Naive thymus-derived CD8-positive, alpha-beta T cell (primary cell): ENCODE measurements around the gene RPL13. TPM values are rescaled to one million over a fixed set of nuclear protein-coding genes. Genes with fewer than 3 reads are reported as not detected.

Experiments
- ATAC-seq, 2 donors: fragments of 150-1000 bp; cut with Tn5 transposase in 1 of 2; sonication (Bioruptor Pico), chemical (Tn5 transposase) in 1 of 2; 1 replicate in 1 of 2; 2 replicates in 1 of 2; pipeline ENCODE4 v1.10.0; 2021; ENCODE audit warnings: mild to moderate bottlenecking in 2 of 2, moderate library complexity in 2 of 2
- POLR2A ChIA-PET: fragments of 350-600 bp; sonication (Branson Sonifier 250); formaldehyde crosslinking; loops from one replicate; lab custom pipeline; 2021; ENCODE audit warnings: antibody characterized with exemption; lab: Charles Lee
- DNase-seq, 10 donors: peaks; one replicate each; pipeline versions ENCODE4 v3.0.0 to v3.0.0-alpha.2; 2020 to 2022
- H3K27ac Mint-ChIP-seq, 10 donors: one replicate each; pipeline ENCODE4 v1.8.0; 2020 to 2022; ENCODE audit warnings: mild to moderate bottlenecking in 10 of 10, mixed read lengths in 10 of 10, moderate library complexity in 4 of 10, inconsistent platforms in 1 of 10
- H3K27me3 Mint-ChIP-seq, 5 donors: one replicate each; pipeline ENCODE4 v1.8.0; 2021 to 2022; ENCODE audit warnings: mixed read lengths in 5 of 5
- H3K36me3 Mint-ChIP-seq, 3 donors: one replicate each; pipeline ENCODE4 v1.8.0; 2020 to 2022; ENCODE audit warnings: mixed read lengths in 3 of 3, mild to moderate bottlenecking in 2 of 3, inconsistent platforms in 1 of 3
- H3K4me1 Mint-ChIP-seq, 4 donors: one replicate each; pipeline ENCODE4 v1.8.0; 2021 to 2022; ENCODE audit warnings: mixed read lengths in 4 of 4
- H3K4me3 Mint-ChIP-seq, 10 donors: one replicate each; pipeline ENCODE4 v1.8.0; 2020 to 2022; ENCODE audit warnings: mild to moderate bottlenecking in 10 of 10, mixed read lengths in 10 of 10, moderate library complexity in 6 of 10, inconsistent platforms in 1 of 10
- H3K9me3 Mint-ChIP-seq, 9 donors: one replicate each; pipeline ENCODE4 v1.8.0; 2020 to 2022; ENCODE audit warnings: mixed read lengths in 9 of 9, mild to moderate bottlenecking in 3 of 9, inconsistent platforms in 1 of 9, moderate library complexity in 1 of 9
- polyA plus RNA-seq, 3 donors: library from polyadenylated mRNA; unstranded; fragments of 300-500 nt; fragmentation: Illumina TruSeq; gene quantifications; one replicate each; pipeline ENCODE4 v1.2.3, GENCODE V29; 2021
- total RNA-seq, 8 experiments: library from RNA in 2 of 8; stranded (reverse) in 2 of 8; gene quantifications; one replicate each; pipeline ENCODE4 v1.2.3 and lab custom pipeline; 2021 to 2026

The RPL13 gene
- 1,000 to 10,000 TPM; 5,034 to 5,103 TPM for total RNA-seq
- 1,000 to 10,000 TPM; 5,034 to 7,902 (median 7,525) TPM for polyA plus RNA-seq
- 2,088 to 3,610 (median 2,698) reads per million in 6 experiments for total RNA-seq (lab: John Stamatoyannopoulos, UW)

DNA sequence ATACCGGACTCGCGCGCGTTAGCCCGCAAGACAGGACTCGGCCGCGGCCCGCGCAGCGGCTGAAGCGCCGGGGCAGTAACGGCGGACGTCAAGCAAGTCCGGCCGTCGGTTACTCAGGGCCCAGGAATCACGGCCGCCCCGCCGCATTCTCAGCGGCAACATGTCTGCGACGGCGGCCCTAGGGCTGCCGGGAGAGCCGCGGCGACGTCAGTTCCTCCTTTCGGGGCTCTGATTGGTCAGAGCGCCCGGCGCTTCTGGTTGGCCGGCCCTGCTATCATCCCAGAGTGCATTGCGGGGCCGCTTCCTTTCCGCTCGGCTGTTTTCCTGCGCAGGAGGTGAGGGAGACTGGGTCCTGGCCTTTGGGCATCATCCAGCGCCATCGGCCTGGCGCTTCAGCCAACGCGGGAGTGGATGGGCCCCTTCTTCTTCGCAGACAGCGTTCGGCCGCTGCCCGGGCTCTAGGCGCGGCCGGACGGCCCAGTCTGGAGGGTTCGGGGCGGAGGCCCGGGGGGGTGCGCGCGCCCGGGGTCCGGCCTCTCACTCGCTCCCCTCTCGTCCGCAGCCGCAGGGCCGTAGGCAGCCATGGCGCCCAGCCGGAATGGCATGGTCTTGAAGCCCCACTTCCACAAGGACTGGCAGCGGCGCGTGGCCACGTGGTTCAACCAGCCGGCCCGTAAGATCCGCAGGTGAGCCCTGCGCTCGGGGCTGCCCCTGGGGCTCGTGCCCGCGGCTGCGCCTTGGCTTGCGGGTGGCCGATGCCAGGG lies at the start of gene RPL13:
TSS of gene RPL13 (plus strand) at position 305 of the 764 bp plus-strand sequence. CDS start at position 583, 278 bp downstream.
- Mint-ChIP-seq H3K36me3 (peaks cover 0 to 55% (median 16%) of the 10 kb centered on the region in 3 donors), H3K4me3 (peak within 1 kb of the TSS; percentile 92 to 98 (median 96)), H3K4me1 (peaks cover 27 to 62% (median 56%) of the 10 kb centered on the region in 4 donors), H3K9me3 (no peaks in the 10 kb centered on the region), H3K27me3 (no peaks in the 10 kb centered on the region), H3K27ac (peak within 1 kb of the TSS; percentile 95 to 99 (median 98))
- peak; percentile 86 to 96 (median 91) for DNase-seq
- POLR2A ChIA-PET, result interaction anchor here (0.8 to 3.9 kb wide), 9 partner anchors 12 to 320 kb away, joined by 3 to 19 read pairs (median 5); partner anchors contain the start of genes CPNE7 and SPG7
- peak; percentile 91 to 93 for ATAC-seq

DNA sequence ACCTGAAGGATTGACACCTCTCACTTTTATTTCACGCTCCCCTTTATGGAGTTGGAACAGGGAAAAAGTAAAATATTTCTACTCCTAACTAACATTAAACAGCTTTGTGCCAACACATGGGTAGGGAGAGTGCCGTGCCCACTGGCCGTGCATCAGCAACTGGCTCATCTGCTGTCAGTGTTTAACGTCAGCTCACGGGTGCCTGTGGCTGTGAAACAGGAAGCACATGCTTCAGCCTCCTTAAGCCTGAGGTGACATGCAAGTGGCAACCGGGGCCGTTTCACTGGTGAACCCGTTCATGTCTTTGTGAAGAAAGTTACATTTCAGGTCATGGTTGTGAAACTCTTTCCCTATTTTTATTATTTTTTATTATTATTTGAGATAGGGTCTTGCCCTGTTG lies 49.1 kb upstream of the RPL13 start:
- DNase-seq (no peak), ATAC-seq (no peak)
- Mint-ChIP-seq H3K4me1 (peaks cover 2 to 29% (median 18%) of the 10 kb centered on the region in 4 donors), H3K36me3 (peaks cover 0 to 53% (median 6%) of the 10 kb centered on the region in 3 donors), H3K4me3 (peak overlapping the region in 4 of 10 donors; percentile 7 to 22 (median 12)), H3K27me3 (no peaks in the 10 kb centered on the region), H3K9me3 (no peaks in the 10 kb centered on the region), H3K27ac (peak overlapping the region in 5 of 10 donors; percentile 10 to 81 (median 43))
- POLR2A ChIA-PET, result interaction anchor here (1.3 kb wide), 1 partner anchor 22 kb away, joined by 3 read pairs; no protein-coding TSS in a partner anchor

DNA sequence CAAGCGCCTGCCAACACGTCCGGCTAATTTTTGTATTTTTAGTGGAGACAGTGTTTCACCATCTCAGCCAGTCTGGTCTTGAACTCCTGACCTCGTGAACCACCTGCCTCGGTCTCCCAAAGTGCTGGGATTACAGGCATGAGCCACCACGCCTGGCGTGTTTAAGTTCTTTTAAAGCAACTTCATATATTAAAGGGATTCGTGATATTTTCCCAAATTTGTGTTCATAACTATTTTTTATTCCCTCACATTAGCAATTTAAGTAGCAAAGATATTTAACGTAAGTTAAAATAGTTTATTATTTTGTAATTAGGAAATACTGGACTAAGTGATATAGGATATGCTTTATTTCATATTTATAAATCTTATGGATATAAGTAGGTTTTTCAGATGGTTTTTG lies 48.0 kb upstream of the RPL13 start:
- POLR2A ChIA-PET, result interaction anchor here (1.3 kb wide), 1 partner anchor 21 kb away, joined by 3 read pairs; no protein-coding TSS in a partner anchor
- Mint-ChIP-seq H3K9me3 (no peaks in the 10 kb centered on the region), H3K27me3 (no peaks in the 10 kb centered on the region), H3K4me3 (no peak overlapping the region), H3K36me3 (peaks cover 0 to 64% (median 6%) of the 10 kb centered on the region in 3 donors), H3K4me1 (peaks cover 0 to 22% (median 12%) of the 10 kb centered on the region in 4 donors), H3K27ac (no peak overlapping the region)
- DNase-seq (no peak), ATAC-seq (no peak)

DNA sequence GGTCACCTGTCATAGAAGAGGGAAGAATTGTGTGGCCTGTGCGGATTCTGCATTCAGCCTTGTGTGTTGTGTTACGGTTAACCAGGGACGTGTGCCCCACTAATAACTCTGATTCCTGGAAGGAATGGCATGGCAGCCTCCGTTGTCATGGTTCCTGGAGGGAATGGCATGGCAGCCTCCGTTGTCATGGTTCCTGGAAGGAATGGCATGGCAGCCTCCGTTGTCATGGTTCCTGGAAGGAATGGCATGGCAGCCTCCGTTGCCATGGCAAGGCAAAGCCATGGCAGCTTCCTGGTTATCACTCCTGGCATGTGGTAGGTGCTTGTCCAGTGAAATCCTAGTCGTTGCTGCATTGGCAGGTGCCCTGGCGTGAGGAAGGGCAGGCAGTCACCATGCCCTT lies 43.4 kb upstream of the RPL13 start:
- no peaks in the 10 kb centered on the region for H3K9me3 Mint-ChIP-seq
- H3K36me3 Mint-ChIP-seq, result peaks cover 0 to 90% (median 17%) of the 10 kb centered on the region in 3 donors
- ATAC-seq, result no peak
- no peak overlapping the region for H3K27ac Mint-ChIP-seq
- H3K4me1 Mint-ChIP-seq, result peaks cover 0 to 18% (median 8%) of the 10 kb centered on the region in 4 donors
- no peaks in the 10 kb centered on the region for H3K27me3 Mint-ChIP-seq
- no peak for DNase-seq
- H3K4me3 Mint-ChIP-seq, result no peak overlapping the region
- POLR2A ChIA-PET, result interaction anchor here (0.8 to 1.4 kb wide), 2 partner anchors 9 to 23 kb away, joined by 3 read pairs; partner anchors contain the start of gene SPG7

DNA sequence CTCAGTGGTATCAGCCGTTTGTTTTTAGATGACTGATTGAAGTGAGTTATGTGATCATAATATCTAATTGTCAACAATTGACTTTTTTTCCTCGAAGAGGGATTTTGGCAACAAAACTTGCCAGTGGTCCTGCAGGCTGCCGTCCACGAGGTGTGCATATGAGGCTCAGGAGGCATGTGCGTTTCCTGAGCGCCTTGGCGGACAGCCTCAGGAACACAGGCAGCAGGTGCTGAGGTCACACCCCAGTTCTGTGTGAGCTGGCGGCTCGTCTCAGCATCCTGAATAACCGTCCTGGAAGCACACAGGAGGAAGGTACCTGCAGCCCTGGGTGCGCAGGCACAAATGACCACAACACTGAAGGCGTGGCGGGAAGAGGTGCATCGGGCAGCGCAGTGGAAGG lies 40.6 kb upstream of the RPL13 start:
- H3K27me3 Mint-ChIP-seq, result no peaks in the 10 kb centered on the region
- no peak for DNase-seq
- ATAC-seq, result no peak
- H3K36me3 Mint-ChIP-seq, result peaks cover 0 to 90% (median 19%) of the 10 kb centered on the region in 3 donors
- POLR2A ChIA-PET, result no interaction called here
- peak overlapping the region in 1 of 10 donors; percentile 40 for H3K27ac Mint-ChIP-seq
- H3K4me1 Mint-ChIP-seq, result peaks cover 1 to 13% (median 9%) of the 10 kb centered on the region in 4 donors
- no peak overlapping the region for H3K4me3 Mint-ChIP-seq
- H3K9me3 Mint-ChIP-seq, result no peaks in the 10 kb centered on the region

DNA sequence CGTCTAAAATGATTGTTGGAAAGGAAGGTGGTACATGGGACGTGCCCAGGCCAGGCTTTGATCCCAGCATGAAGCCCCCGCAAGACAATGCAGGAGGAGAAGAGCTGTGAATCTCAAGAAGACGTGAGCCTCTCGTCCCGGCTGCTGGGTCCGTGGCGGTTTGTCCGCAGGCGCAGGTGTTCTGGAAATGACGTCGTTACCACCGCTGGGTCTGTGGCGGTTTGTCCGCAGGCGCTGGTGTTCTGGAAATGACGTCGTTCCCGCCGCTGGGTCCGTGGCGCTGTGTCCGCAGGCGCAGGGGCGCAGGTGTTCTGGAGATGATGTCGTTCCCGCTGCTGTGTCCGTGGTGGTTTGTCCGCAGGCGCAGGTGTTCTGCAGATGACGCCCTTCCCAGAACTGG lies 38.2 kb upstream of the RPL13 start:
- H3K36me3 Mint-ChIP-seq, result peaks cover 0 to 92% (median 27%) of the 10 kb centered on the region in 3 donors
- POLR2A ChIA-PET, result no interaction called here
- H3K27ac Mint-ChIP-seq, result no peak overlapping the region
- H3K9me3 Mint-ChIP-seq, result no peaks in the 10 kb centered on the region
- ATAC-seq (no peak), DNase-seq (no peak)
- peaks cover 7 to 16% (median 9%) of the 10 kb centered on the region in 4 donors for H3K4me1 Mint-ChIP-seq
- no peak overlapping the region for H3K4me3 Mint-ChIP-seq
- no peaks in the 10 kb centered on the region for H3K27me3 Mint-ChIP-seq

DNA sequence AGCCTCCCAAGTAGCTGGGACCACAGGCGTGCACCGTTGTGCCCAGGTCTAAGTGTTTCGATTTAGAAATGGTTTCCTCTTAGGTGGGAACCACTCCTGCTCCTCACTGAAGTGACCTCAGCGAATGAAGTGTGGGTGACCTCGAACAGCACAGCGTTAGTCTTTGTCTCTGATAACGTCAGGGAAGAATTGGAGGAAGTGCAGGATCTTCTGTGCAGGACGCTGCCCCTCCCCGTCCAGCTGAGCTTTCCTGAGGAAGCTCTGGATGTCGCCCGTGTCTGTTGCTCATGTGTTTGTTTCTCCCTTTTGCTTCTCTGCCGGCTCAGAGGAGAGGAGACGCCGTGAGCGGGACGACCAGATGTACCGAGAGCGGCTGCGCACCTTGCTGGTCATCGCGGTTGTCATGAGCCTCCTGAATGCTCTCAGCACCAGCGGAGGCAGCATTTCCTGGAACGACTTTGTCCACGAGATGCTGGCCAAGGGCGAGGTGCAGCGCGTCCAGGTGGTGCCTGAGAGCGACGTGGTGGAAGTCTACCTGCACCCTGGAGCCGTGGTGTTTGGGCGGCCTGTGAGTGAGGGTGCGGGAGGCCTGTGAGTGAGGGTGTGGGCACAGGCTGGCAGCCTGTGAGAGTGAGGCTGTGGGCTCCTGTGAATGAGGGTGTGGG lies 36.7 kb upstream of the RPL13 start:
- DNase-seq (no peak), ATAC-seq (no peak)
- Mint-ChIP-seq H3K4me1 (peaks cover 0 to 9% (median 7%) of the 10 kb centered on the region in 4 donors), H3K27me3 (no peaks in the 10 kb centered on the region), H3K4me3 (no peak overlapping the region), H3K27ac (no peak overlapping the region), H3K36me3 (peaks cover 0 to 91% (median 17%) of the 10 kb centered on the region in 3 donors), H3K9me3 (no peaks in the 10 kb centered on the region)
- POLR2A ChIA-PET, result interaction anchor here (0.8 kb wide), 1 partner anchor 10 kb away, joined by 3 read pairs; no protein-coding TSS in a partner anchor

DNA sequence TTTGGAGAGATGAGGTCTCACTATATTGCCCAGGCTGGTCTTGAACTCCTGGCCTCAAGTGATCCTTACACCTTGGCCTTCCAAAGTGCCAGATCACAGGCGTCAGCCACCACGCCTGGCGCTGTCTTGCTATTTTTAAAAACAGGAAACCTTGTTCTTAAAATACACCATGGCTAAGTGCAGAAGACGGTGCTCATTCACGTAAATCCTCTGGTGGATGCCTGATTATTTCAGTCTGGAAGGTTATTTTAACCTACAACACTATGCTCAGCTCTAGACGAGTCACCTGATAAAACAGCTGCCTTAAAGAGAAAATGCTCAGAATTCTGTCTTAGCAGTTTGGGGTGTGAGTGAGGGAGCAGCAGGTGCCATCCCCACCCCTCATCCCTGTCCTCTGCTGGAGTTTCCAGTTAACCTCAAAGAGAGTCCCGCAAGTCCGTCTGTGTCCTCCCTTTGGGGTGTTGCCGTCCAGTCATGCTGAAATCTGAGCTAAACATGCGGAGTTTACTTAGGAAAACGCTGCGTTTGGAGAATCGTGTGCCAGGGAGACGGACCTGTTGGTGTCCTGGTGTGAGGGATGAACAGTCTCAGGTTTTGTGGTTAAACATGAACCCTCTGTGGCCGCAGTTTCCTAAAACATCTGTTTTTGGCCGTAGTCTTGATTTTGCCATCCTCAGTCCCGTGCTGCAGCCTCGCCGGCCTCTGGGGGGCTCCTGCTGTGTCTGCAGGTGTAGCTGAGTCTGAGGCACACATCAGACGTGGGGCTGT lies 35.2 kb upstream of the RPL13 start:
- Mint-ChIP-seq H3K36me3 (peaks cover 0 to 92% (median 25%) of the 10 kb centered on the region in 3 donors), H3K27me3 (no peaks in the 10 kb centered on the region), H3K9me3 (no peaks in the 10 kb centered on the region), H3K4me3 (no peak overlapping the region), H3K27ac (peak overlapping the region in 1 of 10 donors; percentile 41), H3K4me1 (peaks cover 0 to 8% (median 3%) of the 10 kb centered on the region in 4 donors)
- POLR2A ChIA-PET, result interaction anchor here (0.6 to 1.2 kb wide), 4 partner anchors 14 to 35 kb away, joined by 3 to 8 read pairs (median 4); partner anchors contain the start of gene SPG7
- ATAC-seq (no peak), DNase-seq (no peak)

DNA sequence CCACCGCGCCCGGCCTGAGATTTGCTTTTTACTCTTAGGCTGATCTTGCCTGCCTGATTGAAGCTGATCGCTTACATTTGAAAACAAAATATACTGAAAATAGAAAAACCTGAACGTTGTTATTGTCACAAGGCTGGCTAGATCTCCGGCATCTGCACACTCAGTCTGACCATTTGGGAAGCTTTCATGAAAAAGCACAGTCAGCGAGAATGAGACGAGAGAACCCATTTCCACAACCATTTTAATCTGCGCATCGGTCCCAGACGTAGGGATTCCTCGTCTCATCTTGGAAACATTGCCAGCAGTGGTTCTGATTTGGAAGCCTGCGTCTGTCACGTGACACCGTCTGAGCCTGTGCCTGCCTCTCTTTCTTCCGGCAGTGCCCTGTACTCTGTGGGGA lies 31.4 kb upstream of the RPL13 start:
- Mint-ChIP-seq H3K36me3 (peaks cover 0 to 78% (median 23%) of the 10 kb centered on the region in 3 donors), H3K4me1 (peaks cover 2 to 17% (median 9%) of the 10 kb centered on the region in 4 donors), H3K9me3 (no peaks in the 10 kb centered on the region), H3K4me3 (no peak overlapping the region), H3K27me3 (no peaks in the 10 kb centered on the region), H3K27ac (peak overlapping the region in 2 of 10 donors; percentile 11 to 72)
- no peak for ATAC-seq
- no peak for DNase-seq
- POLR2A ChIA-PET, result interaction anchor here (0.6 to 0.7 kb wide), 2 partner anchors 21 to 136 kb away, joined by 3 read pairs; partner anchors contain the start of gene SPG7

DNA sequence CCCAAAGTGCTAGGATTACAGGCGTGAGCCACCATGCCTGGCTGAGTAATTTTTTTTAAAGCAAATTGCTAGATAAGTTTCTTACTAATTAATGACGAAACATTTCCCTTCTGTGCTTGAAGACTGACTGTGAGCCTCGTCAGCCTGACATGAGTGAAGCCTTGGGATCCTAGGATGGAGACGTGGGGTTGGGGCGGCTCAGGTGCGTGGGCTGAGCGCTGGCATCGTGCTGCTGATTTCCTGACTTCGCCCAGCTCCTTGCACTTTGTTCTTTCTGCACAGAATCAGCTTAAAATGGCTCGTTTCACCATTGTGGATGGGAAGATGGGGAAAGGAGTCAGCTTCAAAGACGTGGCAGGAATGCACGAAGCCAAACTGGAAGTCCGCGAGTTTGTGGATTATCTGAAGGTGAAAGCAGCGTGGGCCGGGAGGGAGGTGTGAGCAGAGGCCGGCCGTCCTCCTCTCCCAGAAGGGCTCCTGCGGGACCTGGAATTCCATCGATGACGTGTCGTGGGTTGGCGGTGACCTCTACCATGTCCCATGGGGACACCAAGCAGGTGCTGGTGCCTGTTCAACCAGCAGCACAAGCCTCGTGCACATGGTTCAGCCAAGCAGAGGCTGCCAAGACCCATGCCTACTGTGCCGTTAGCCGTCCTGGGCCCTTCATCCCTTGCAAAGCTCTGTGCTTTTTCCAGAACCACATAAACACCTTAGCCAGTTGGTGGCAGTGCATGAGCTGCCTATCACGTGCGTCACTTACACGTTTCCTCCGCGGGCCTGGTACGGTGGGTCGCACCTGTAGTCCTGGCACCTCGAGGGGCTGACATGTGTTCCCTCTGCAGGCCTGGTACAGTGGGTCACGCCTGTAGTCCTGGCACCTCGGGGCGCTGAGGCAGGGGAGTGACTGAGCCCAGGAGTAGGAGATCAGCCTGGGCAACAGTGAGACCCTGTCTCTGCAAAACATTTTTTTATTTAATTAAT lies 29.8 kb upstream of the RPL13 start:
- no peak overlapping the region for H3K4me3 Mint-ChIP-seq
- no peak for ATAC-seq
- POLR2A ChIA-PET, result no interaction called here

More for the DNA sequence above, 29.8 kb upstream of the RPL13 start:
- no peak for DNase-seq
- no peaks in the 10 kb centered on the region for H3K9me3 Mint-ChIP-seq
- H3K36me3 Mint-ChIP-seq, result peaks cover 0 to 65% (median 14%) of the 10 kb centered on the region in 3 donors
- peaks cover 7 to 23% (median 22%) of the 10 kb centered on the region in 4 donors for H3K4me1 Mint-ChIP-seq
- peak overlapping the region in 1 of 10 donors; percentile 57 for H3K27ac Mint-ChIP-seq
- no peaks in the 10 kb centered on the region for H3K27me3 Mint-ChIP-seq
